ENCODE results near the gene RAI14.
"Not testable (repeated sequence)": the region's sequence is repeated elsewhere in the genome, so short reads cannot be mapped to it uniquely, and the experiment has no call there.

RAI14 gene

DNA sequence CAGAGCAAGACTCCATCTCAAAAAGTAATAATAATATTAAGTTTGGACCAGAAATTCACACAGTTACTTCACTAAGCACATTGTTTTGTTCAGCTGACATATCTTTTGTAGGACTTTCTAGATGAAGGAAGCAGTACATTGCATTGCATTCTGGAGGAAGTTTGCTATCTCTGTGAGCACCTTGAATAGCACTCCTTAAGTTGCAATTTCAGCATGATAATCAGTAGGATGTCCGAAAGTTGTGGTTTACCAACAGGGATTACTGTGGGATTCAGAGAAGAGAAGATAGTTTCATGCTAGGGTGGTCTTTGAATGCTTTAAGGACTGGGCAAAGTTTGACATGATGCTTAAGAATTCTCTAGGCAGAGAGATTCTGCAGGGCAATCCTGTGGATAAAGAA, 164.5 kb downstream of the RAI14 start:
- no peak for DNase-seq (ENCODE audit: low spot score)

DNA sequence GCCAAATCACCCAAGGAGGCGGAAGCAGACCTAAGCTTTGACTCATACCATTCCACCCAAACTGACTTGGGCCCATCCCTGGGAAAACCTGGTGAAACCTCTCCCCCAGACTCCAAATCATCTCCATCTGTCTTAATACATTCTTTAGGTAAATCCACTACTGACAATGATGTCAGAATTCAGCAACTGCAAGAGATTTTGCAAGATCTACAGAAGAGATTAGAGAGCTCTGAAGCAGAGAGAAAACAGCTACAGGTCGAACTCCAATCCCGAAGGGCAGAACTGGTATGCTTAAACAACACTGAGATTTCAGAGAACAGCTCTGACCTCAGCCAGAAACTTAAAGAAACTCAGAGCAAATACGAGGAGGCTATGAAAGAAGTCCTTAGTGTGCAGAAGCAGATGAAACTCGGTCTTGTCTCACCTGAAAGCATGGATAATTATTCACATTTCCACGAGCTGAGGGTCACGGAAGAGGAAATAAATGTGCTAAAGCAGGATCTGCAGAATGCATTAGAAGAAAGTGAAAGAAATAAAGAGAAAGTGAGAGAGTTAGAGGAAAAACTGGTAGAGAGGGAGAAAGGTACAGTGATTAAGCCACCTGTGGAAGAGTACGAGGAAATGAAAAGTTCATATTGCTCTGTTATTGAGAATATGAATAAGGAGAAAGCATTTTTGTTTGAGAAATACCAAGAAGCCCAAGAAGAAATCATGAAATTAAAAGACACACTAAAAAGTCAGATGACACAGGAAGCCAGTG, 167.0 kb downstream of the RAI14 start:
- DNase-seq (ENCODE audit: low spot score) = no peak

DNA sequence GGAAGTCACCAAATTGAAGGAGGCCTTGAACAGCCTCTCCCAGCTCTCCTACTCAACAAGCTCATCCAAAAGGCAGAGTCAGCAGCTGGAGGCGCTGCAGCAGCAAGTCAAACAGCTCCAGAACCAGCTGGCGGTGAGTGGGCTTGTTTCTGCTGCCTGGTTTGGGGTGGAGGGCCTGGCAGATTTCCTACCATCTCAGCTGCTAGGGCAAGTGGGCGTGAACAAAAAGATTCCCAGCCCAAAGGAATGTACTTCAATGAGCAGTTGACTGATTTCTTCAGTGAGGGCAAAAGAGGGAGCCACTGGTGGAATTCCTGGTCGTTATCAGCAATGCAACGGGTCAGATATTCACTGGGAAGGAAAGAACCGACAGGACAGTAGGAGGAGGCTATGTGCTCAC, 170.2 kb downstream of the RAI14 start:
- no peak for DNase-seq (ENCODE audit: low spot score)

DNA sequence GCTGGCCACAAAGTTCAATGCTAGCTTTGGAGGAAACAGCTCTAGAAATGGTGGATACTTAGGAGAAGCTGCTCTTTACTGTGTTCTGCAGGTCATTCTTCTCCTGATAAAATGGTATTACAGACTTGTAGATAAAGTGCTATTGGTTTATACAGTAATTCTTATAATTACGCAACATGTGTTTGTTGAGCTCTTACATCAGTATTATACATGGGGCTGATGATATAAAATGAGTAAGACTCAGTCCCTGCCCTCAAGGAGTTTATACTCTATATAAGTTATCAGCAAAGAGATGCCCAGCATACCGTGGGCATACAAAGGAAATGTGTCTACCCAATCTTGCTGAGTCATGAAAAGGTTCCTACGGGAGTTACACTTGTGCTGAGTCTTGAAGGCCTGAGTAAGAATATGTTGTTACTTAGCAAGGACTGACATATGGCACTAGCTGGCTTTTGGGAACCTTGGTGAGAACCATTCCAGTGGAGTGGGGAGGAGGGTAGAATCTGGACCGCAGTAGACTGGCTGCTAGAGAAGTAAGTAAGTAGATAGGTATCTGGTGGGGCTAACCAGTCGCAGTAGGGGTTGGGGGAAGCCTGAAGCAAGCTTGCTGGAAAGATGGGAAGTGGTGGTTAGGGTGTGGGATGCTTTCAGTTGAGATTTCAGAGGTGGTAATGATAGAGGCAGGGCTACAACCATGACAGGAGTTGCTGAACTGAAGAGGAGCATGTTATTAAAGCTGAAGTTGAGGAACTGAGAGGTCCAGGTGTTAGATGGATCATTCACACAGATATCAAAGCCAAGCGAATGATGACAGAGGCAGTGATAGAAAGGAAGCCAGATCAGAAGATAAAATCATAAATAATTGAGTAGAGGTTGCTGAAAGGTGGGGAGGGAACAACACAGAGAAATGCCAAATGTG, 171.7 kb downstream of the RAI14 start:
- DNase-seq (ENCODE audit: low spot score) = no peak

DNA sequence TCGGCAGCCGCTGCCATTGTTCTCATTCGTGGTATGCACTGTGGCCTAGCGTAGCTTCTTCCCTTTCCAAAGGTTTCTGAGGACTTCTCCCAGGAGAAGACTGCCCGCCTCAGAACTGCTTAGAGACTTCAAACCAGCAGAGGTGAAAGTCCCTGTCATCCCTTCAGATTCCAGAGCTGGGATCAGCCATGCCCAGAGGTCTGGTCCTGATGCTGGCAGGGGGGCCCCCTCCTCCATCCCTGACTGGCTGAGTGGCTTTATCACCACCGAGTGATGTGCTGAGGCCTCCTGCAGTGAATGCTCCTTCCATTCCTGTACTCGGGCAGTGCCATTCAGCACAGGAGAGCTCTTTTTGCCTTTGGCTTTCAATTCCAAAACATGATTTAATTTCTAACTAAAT, 174.7 kb downstream of the RAI14 start:
- DNase-seq (ENCODE audit: low spot score) = not testable (repeated sequence)

DNA sequence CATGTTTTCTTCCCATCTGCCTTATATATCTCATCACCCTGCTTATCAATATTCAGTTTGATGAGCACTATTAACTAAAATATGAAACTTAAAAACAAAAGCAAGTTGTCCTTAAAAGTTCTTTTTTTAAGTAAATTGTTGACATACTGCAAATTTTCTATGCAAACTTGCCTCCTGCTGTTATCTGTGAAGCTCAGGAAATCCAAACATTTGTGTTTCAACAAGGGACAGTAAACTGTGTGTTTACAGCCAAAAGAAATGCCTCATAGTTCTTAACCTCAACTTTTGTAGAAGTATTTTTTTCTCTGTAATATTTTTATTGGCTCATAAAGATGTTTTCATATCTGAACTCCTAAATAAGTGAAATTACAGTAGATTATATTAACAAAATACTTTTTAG, 175.2 kb downstream of the RAI14 start:
- no peak for DNase-seq (ENCODE audit: low spot score)

DNA sequence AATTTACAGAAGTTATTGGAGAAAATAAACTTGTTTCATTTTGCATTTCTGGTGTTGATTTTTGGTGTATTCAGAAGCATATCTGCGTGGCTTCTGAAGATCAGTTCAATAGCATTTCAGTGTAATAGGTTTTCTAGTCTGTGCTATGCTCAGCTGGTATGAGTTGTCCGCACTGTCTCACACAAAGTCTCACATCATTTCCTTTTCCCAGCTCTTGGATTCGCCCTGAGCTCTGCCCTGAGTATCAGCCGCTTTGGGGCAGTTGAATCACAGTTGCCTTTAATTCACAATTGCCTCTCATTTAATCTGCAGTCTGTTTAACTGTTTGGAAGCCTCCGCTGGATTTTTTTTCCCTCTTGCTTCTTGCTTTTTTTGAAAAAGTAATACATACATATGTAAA, 176.4 kb downstream of the RAI14 start:
- no peak for DNase-seq (ENCODE audit: low spot score)

DNA sequence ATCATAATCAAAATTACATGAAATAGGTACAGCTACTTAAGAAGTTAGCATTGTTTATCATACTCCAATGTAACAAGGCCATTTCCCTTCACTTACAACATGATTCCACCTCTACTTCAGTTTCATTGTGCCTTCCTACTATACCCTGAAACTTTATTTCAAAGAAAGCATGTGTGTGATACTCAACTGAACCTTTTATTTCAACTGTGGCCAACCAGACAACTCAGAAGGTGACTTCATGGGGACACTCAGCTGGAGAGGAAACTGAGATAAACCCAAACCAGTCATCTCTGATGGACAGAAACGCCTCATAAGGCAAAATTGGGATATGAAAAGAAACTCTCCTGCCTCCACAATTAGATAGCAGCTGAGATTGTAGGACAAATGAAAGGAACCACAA, 177.0 kb downstream of the RAI14 start:
- no peak for DNase-seq (ENCODE audit: low spot score)

DNA sequence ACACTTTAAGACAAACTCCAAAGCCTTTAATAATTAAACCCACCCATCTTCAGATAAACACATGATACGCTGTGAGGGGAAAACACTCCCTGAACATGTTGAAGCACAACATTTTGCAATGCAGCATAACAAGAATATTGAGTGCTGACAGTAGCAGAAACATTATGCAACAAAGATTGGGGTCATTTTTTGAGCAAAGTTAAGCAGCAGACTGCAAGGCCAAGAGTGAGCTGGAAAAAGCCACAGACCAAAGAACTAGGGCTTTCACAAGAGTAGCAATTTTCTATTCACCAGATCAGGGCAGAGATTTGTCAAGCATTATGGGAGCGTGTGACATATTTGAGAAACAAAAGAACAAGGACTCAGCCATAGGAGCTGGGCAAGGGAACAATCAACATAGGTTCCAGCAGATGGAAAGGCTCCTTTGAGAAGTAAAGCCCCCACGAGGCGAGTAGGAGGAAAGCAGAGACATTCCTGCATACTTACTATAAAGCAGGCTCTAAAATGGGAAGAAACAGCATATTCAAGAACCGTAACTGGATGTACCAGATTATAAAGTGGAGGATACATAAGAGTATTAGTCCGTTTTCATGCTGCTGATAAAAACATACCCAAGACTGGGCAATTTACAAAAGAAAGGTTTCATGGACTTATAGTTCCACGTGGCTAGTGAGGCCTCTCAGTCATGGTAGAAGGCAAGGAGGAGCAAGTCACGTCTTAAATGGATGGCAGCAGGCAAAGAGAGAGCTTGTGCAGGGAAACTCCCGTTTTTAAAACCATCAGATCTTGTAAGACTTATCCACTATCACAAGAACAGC, 178.1 kb downstream of the RAI14 start:
- no peak for DNase-seq (ENCODE audit: low spot score)

DNA sequence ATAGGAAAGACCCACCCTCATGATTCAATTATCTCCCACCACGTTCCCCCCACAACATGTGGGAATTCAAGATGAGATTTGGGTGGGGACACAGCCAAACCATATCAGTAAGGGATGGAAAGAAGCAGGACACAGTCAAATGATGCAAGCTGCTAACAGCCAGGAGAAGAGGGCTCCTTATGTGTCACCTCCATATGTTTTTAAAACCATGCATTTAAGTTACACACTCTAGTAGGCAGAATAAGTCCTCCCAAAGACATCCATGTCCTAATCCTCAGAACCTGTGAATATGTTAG, 178.6 kb downstream of the RAI14 start:
- DNase-seq (ENCODE audit: low spot score) = no peak

DNA sequence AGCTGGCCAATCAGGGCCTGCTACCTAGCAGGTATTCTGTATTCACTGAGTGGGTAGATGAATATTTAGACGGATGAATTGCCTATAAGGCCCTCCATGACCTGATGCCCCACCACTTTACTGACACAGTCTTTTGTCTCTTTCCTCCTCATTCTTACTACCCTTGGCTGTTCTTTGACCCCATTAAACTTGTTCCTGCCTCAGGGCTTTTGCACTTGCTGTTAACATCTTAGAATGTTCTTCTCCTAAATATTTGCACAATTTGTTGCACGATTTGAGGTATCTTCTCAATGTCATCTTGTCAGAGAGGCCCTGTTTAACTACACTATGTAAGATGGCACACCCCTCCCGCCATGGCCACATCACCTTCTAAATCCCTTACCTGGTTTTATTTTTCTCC, 179.5 kb downstream of the RAI14 start:
- DNase-seq (ENCODE audit: low spot score) = no peak

DNA sequence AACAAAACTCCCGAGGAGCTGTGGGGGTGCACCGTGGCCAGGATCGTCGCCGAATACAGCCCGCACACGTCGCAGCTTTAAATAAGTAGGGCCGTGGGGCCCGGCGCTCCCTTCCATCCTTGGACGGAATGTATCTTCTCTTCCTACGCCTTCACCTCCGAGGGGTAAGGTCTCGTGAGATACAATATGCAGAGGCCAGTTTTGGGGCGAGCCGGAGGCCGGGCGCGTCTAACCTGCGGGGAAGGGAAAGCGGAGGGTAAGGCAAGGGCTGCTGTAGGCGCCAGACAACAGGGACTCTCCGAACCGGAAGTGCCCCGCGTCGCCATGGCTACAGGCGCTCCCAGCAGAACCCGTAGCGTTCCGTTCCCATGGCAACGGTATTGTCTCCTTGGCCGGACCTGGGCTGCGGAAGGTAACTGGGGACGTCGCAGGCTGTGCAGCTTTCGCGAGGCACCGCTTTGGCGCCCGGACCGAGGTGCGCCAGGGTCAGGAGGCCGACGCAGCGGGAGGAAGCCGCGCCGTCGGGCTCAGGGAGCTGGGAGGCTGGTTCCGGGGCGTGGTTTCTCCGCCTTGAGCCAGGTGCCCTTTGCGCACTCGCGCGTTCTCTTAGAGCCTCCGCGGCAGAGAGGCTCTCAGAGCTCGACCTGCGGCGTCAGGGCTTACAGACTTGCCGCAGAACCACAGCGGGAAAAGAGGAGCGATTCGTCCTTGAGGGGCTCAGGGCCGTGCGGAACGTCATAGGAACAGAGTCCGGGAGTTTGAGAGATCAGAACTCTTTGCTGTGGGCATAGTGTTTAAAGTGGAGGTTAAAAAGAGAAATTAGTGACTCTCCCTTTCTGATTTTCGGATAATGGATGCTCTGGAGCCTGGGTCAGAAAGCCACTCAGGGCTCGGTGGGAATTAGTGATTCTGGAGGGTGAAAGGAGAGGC, 182.9 kb downstream of the RAI14 start, which contains the start of gene TTC23L:
Gene TTC23L (plus strand): TSS at position 380 of the 930 bp plus-strand sequence. CDS start 1,508 bp downstream, outside the sequence.
- DNase-seq (ENCODE audit: low spot score) = peak; percentile 94

DNA sequence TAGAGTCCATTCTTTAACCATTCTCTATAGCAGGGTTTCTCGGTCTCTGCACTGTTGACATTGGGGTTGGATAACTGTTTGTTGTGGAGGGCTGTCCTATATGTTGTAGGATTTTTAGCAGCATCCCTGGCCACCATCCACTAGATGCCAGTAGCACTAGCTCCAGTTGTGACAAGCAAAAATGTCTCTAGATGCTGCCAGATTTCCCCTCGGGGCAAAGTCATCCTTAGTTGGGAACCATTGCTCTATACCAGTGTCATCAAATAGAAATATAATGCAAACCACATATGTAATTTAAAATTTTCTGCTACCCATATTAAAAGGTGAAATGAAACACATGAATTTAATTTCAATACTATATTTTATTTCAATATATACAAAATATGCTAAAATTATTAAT, 185.7 kb downstream of the RAI14 start:
- DNase-seq (ENCODE audit: low spot score) = no peak

DNA sequence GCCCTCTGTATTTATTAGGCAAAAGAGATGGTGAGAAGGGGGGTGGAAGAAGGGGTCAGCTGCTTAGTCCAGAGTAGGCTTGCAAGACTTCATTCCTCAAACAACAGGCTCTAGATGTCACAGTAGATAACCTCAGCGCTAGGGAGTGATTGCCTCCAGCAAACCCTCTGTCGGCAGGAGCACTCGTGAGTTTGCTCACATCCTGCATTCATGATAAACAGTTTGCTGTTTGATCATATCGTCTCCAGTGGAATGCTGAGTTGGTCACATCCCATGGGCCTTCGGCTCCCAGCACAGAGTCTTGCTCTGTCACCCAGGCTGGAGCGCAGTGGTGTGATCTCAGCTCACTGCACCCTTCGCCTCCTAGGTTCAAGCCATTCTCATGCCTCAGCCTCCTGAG, 186.4 kb downstream of the RAI14 start:
- no peak for DNase-seq (ENCODE audit: low spot score)

DNA sequence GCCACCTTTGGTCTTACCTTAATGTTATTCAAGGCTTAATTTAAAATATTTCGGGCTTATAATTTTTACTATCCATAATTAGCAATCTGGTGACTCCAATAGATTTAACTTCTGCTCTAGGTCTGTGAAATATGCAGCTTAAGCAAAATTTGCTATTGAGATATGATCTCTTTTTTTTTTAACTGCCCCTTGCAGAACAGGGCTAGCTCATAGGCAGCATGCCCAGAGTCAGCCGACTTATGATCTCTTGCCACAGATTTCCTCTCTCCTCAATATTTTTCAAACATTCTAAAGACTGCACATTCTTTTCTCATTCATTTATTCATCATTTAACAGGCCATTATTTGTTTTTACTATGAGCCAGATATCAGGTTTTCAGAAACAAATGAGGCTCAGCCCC, 187.4 kb downstream of the RAI14 start:
- DNase-seq (ENCODE audit: low spot score) = no peak

DNA sequence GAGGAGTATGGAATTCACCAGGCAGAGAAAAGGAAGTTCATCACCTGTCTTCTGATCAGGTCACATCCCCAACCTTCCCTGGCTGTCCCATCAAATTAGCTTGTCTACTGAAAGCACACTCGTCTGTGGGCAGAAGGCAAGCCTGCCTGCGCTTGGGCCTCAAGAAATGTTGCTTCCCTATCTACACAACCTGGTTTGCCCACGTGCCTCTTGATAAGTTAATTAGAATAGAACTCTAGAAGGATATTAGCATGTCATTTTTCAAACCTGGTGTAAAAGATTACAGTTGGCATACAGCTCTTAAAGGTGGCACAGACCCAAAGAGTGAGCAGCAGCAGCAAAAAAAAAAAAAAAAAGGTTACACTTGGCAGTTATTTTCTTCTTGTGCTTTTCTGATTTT, 188.0 kb downstream of the RAI14 start:
- DNase-seq (ENCODE audit: low spot score) = no peak

DNA sequence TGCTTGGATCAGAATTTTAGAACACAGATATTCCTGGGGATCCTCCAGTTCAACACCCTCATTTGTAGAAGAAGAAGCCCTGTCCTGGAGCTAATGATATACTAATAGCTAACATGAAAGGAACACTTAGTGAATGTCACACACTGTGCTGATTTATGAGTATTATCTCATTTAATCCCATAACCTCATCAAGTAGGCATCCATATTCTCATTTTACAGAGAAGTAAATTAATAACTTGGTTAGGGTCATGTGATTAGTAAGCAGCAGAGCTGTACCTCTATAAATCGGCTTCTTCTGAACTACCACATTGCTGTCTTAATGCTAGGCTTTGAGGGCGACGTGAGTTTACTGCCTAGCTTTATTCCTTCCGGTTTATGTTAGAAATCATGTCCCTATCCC, 188.9 kb downstream of the RAI14 start:
- DNase-seq (ENCODE audit: low spot score) = no peak

DNA sequence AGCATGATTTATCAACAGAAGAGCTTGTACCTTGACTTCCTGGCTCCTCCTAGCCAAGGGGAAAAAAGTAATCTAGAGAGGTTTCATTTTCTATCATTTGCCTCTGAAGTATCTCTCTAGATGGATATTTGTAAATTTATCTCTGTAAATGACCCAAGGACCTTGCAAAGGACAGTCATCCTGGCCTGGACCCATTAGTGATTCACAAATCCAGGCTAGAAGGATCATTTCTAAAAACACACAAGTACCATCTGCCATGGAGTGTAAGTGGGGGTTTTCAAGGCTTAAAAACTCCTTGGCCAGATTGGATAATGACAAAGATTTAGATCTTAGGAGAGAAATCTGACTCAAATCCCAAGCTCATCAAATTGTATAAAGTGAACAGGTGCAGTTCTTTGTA, 190.9 kb downstream of the RAI14 start:
- DNase-seq (ENCODE audit: low spot score) = no peak

DNA sequence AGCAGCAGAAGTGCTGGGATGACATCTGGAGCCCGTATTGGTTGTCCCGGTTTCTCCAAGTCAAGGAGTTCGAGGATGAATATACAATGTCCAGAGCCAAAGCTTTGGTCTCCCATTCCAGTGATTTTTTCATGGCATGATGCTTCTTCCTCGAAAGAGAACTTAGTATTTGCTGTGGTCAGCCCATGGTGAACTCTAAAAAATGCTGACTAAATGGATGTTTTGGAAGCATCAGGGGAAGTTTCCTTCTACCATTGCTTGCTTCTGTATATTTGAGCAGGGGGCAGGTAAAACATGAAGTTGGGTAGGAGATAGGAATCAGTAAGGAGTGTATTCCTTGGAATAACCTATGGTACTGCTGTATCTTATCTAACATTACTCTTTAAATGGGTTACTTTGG, 191.4 kb downstream of the RAI14 start:
- no peak for DNase-seq (ENCODE audit: low spot score)

DNA sequence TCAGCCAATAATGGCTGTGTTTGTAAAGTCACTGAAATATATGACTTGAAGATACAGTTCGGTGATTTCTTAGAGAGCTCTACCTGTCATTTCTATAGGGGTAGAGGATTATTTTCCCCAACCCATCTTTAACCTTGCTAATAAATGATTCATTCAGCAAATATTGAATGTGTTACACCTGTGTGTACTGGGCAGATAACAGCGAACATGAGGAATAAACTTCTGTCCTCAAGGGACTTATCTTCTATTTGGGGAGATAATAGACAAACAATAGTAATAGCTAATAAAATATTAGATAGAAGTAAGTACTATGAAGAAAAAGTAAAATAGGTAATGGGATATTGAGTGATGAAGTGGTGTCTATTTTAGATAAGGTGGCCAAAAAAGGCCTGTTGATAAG, 192.1 kb downstream of the RAI14 start:
- DNase-seq (ENCODE audit: low spot score) = no peak

DNA sequence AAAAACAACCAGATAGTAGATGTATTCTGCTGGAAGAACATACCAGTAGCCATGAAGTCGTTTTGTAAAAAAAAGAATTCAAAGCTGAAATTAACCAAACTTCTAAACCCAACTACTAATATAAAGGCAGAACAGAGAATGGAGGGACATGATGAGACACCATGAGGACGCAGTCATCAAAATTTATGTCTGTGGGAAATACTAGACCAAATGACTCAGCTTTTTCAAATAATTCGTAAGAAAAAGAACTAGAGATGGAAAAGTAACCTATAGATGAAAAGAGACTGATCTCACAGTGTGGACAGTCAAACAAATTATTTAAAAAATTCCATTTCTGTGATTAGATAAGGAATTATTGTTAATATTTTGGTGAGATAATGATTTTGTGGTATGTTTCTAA, 193.1 kb downstream of the RAI14 start:
- DNase-seq (ENCODE audit: low spot score) = no peak

Data from HuH-7 (cell line).